ENCODE measurements around the gene SDS.
"Not testable (repeated sequence)": the region's sequence is repeated elsewhere in the genome, so short reads cannot be mapped to it uniquely, and the experiment has no call there.

Gene SDS

DNA sequence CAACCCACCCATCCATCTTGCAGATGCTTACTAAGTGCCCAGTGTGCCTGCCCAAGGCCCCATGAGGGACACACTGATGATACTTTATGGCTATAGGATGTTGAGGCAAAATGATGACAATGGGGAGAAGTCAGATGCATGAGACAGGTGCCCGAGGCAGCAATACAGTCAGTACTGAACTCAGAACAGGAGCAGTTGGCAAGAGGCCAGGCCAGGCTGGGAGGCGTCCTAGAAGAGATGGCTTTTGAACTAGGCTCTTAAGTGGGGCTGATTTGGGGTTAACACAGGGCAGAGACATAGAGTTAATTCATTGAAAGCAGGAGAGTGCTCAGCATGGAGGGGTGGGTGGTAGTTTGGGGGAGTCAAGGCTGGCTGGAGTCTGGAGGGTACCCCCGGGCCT is 29.7 kb downstream of the SDS start:
- no peak for DNase-seq

GRCh38 chr12:113373440-113373839 is 30.2 kb downstream of the SDS start:
- no peak for DNase-seq

DNA sequence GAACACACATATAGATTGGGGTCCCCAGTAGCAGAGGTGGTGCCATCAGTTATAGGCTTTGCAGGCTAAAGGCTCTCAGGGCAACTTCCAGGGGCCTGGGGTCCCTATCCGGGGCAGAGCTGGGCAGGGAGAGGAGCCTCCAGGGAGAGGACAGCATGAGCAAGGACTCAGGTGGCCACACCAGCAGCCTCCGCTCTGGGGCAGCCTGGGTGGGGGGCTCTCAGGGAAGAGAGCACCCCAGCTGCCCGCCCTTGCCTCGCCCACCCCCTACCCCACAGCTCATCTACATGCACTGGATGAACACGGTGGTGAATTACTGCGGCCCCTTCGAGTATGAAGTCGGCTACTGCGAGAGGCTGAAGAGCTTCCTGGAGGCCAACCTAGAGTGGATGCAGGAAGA is 31.3 kb downstream of the SDS start:
- DNase-seq, result no peak

DNA sequence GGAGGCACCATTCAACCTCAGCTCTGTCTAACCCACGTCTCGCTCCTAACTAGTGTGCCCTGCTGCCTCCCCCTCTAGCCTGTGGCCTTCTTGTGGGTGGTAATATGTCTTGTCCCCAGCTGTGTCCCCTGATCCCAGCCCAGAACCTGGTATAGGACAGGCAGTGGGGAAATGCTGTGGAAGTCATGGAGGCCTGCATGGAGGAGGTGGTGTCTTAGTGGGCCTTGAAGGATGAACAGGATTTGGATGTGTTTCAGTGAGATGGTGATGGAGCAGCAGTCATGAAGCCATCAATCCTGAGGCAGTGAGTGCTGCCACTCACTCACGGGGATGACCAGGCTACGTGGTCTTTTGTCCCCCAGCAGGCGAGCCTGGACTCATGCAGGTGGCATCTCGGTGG is 31.9 kb downstream of the SDS start:
- DNase-seq, result no peak

- DNase-seq, result no peak
Observed at GRCh38 chr12:113370923-113371682, 32.6 kb downstream of the SDS start.

GRCh38 chr12:113369391-113369985 is 34.2 kb downstream of the SDS start:
- no peak for DNase-seq

DNA sequence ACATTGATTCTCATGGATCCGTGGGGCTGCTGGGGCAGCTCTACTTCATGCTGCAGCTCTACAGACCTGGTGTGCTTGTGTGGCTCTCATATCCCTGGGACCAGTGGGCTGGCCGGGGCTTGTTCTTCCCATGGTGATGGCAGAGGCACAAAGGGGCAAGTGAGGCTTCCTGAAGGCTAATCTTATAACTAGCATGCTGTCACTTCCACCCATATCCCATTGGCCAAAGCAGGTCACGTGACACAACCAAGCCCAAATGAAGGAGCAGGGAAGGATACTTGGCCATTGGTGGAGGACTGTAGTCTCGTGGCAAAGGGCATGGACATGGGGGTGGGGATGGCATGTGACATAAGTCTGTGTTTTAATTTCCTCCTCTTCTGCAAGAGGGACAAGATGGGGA is 35.4 kb downstream of the SDS start:
- no peak for DNase-seq

- DNase-seq, result no peak
Observed at GRCh38 chr12:113366827-113367226, 36.9 kb downstream of the SDS start.

GRCh38 chr12:113365639-113366395 is 37.9 kb downstream of the SDS start:
- no peak for DNase-seq

DNA sequence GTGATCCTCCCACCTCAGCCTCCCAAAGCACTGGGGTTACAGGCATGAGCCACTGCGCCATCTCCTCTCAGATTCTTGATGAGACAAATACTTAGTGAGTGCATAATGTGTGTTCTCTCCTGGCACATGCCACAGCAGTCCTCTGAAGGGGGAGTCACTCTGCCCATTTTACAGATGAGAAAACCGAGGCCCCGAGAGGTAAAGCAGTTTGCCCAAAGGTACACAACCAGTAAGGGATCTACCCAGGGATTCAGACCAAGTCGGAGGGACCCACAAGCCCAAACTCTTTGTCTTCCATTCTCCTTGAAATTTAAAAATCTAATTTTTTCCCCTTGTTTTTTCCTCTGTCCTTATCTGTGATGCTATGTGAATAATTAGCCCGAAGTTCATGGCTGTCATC is 39.0 kb downstream of the SDS start:
- no peak for DNase-seq

- no peak for DNase-seq
Observed at GRCh38 chr12:113361574-113362370, 41.9 kb downstream of the SDS start.

- DNase-seq, result peak in 1 of 2 donors; percentile 28
Observed at GRCh38 chr12:113359939-113360748, 43.5 kb downstream of the SDS start.

DNA sequence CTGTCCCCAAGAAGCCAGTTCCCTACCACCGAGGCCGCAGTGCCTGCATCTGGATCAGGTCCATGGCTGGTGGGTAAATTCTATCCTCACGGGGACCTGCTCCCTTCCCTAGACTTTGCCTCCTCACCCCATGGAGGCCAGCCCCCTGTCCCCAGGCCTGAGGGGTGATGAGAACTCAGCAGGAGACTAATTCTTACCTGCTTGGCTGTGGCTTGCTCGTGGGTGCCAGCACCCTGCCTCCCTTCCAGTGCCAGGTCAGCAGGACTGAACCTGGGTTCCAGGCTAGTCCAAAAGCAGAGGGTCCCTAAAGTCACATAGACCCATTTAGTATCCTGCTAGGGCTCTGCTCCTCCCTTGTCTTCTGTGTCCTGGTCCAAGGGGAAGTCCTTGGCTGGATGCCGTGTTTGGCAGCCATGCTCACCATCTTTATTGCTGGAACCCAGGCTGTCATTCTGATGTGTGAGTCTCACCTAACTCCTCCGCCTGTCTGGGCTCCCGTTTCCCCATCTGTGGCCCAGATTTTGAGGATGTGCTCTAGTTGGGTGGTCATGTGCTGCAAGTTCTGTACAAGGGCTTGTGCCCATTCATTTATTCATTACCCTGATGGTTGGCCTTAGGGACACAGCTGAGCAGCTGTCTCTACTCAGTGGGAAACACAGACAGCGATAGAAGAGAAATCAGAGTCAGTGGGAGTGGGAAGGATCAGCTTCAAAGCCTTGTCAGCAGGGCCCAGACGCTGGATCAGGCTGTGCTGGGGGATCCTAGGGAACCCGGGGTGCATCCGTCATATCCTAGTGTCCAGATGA is 44.4 kb downstream of the SDS start:
- DNase-seq, result peak in 1 of 2 donors; percentile 29

DNA sequence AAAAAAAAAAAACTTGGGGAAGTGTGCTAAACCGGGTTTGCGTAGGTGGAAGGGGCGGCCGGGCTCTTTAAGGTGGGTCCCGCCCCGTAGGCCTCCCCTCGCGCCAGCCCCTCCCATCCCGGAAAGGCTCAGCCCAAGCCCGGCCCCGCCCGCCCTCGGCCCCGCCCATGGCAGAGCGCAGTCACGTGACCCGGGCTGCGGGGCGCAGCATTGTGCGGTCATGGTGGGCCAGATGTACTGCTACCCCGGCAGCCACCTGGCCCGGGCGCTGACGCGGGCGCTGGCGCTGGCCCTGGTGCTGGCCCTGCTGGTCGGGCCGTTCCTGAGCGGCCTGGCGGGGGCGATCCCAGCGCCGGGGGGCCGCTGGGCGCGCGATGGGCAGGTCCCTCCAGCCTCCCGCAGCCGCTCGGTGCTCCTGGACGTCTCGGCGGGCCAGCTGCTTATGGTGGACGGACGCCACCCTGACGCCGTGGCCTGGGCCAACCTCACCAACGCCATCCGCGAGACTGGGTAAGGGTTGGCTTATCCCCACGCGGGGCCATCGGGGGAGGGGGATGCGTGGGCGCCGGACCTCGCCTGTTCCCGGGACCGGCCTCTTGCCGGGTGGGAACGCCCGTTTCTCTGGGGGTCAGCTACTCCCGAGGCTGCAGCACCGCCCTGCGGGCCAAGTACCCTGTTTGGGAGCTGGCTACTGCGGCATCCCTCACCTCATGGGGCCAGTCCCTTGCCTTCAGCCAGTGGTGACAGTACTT is 45.1 kb downstream of the SDS start, which contains the start of gene PLBD2:
Gene PLBD2, plus strand, starts transcription at position 207 of the 752 bp plus-strand sequence. Its CDS starts 14 bp downstream, at position 221.
- peak; percentile 95 to 97 for DNase-seq

DNA sequence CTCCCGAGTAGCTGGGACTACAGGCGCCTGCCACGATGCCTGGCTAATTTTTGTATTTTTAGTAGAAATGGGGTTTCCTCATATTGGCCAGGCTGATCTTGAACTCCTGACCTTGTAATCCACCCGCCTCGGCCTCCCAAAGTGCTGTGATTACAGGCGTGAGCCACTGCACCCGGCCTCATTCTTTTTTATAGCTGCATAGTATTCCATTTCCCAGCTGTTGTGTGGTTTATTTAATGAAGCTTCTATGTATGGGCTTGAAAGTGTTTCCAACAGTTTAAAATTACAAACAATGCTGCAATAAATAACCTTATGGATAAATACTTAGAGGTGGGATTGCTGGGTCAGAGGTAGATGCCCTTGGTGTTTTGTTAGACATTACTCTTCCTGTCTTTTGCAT is 49.5 kb downstream of the SDS start:
- DNase-seq, result not testable (repeated sequence)

DNA sequence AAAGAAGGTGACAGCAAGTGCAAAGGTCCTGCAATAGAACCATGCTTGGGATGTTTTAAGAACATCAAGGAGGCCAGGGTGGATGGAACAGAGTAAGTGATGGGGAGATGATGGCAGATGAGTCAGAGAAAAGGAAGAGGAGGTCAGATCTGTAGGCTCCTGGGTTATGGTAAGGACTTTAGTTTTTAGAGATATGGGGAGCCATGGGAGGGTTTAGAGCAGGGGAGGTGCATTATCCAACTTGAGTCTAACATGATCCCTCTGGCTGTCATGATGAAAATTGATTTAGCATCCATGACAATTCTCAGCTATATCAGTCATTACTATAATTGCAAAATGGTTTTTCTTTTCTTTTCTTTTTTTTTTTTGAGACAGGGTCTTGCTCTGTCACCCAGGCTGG is 52.6 kb downstream of the SDS start:
- no peak for DNase-seq

DNA sequence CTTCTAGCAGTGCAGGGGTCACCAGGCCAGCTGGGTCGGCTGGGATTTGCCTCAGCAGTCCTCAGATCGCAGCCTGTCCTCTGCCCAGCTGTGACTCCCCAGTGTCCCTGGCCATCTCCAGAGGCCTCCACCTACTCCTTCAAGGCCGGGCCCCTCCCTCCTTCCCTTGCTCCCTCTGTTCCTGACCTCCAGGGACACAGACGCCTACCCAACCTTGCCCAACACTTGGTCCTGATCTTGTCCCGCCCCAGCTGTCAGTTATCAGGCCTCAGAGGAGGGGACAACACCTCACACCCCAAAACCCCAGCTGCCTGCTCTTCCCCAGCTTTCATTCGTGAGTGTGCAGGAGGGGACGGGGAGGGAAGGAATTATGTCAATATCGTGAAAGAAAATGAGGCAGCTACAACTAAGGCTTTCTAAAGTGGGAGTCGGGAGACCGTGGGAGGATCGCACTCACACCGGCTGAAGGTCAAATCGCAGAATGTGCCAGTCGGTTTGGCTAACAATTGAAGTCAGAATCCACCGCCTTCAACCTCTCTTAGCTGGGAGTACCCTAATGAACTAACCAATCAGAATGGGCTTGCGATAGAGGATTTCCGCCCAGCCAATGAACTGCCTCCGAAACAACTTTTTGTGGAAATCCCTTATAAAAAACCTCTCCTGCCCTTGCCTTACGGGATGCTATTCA is 54.7 kb downstream of the SDS start:
- DNase-seq, result no peak

DNA sequence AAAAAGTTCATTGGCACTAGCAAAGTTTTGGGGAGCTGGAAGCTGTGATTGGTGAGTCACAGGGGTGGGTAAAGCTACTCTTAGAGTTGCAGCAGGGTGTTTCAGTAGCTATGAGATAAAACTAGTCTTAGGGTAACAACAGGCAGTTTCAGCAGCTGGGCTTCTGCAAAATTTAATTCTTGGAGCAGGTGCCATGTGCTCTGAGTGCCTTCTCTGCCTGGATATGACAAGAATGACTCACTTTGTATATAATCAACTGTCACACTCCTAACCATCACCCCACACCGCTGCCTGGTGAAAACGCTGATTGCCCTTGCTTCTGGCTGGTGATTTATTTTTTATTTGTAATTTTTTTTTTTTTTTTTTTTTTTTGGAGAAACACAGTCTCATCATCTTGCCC is 55.8 kb downstream of the SDS start:
- no peak for DNase-seq

DNA sequence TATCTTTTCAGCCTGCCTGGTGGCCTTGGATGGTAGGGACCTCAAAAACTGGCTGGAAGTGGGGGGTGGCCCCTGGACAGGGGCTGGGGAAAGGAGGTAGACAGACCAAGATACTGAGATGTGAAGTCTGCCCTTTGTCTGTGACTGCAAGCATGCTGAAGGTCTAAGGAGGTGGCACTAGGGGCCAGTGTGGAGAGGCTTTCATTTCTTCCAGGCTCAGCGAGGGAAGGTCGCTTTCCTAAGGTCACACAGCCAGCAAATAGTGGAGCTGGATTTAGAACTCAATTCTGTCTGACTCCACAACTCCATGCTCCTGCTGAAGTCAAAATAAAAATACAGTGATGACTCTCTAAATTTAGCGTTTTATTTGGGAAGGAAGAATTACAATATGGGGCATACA is 56.6 kb downstream of the SDS start:
- DNase-seq, result no peak

GRCh38 chr12:113346353-113346752 is 57.3 kb downstream of the SDS start:
- peak; percentile 47 to 87 for DNase-seq
